OCI-LY1 (cell line): ENCODE data around the gene MRPS27.

Source experiments
- EZH2 ChIP-seq: fragments of 200-600 bp; sonication (generic), shearing (Covaris generic); IDR thresholded peaks from 2 replicates; pipeline ENCODE4 v1.8.0; 2017; ENCODE audit warnings: borderline replicate concordance, mixed run types, mild to moderate bottlenecking, antibody characterized with exemption, low read length, moderate library complexity, mixed read lengths
- TF ChIP-seq, protein P1 (sequence below): fragments of 200-600 bp; sonication (generic), shearing (Covaris generic); IDR thresholded peaks from 2 replicates; pipeline ENCODE4 v1.5.1; 2017; ENCODE audit warnings: mild to moderate bottlenecking, antibody characterized with exemption, low read length, moderate library complexity, mixed read lengths

DNA sequence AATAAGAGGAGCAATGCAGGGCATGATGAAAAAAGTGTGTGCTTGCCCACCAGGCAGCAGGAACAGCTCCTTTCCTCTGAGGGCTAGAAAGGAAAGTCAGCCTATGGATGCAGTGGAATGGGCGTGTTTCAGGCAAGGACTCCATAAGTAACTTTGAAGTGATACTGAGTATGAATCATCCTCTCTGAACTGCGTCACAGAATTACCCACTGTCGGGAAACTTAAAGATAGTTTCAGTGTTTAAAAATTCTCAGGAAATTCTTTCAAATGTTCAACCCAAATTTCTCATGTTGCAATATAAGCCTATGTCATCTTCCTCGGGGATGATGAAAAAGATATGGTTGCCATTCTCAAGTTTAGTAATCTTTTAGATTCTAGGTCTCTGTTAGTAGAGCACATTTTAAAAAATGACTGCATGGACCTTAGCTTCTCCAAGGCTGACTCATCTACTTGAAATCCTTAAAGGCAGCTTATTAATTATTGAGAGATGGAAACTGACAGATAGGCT lies 27.8 kb upstream of the MRPS27 start:
- TF ChIP-seq EZH2 = no peak
- TF ChIP-seq, protein P1, sequence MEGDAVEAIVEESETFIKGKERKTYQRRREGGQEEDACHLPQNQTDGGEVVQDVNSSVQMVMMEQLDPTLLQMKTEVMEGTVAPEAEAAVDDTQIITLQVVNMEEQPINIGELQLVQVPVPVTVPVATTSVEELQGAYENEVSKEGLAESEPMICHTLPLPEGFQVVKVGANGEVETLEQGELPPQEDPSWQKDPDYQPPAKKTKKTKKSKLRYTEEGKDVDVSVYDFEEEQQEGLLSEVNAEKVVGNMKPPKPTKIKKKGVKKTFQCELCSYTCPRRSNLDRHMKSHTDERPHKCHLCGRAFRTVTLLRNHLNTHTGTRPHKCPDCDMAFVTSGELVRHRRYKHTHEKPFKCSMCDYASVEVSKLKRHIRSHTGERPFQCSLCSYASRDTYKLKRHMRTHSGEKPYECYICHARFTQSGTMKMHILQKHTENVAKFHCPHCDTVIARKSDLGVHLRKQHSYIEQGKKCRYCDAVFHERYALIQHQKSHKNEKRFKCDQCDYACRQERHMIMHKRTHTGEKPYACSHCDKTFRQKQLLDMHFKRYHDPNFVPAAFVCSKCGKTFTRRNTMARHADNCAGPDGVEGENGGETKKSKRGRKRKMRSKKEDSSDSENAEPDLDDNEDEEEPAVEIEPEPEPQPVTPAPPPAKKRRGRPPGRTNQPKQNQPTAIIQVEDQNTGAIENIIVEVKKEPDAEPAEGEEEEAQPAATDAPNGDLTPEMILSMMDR = no peak
